GM06990 (cell line): ENCODE data around the gene GNA12.

Experiments
- DNase-seq: peaks from one replicate; pipeline ENCODE4 v3.0.0-alpha.2; 2011; ENCODE audit not compliant: insufficient read length; ENCODE audit errors: extremely low read depth
- H3K27me3 ChIP-seq: replicated peaks from 2 replicates; pipeline ENCODE4 v1.6.0; 2011; ENCODE audit warnings: low read length; ENCODE audit not compliant: control insufficient read depth, insufficient read depth
- H3K36me3 ChIP-seq: 2 replicates; pipeline ENCODE4 v1.5.1; 2011; ENCODE audit warnings: low read length; ENCODE audit not compliant: control insufficient read depth, insufficient read depth
- H3K4me3 ChIP-seq: replicated peaks from 2 replicates; pipeline ENCODE4 v1.5.1; 2011; ENCODE audit warnings: low read depth, mild to moderate bottlenecking, control low read depth, low read length
- CTCF ChIP-seq: IDR thresholded peaks from 2 replicates; pipeline ENCODE4 v1.5.1; 2011; ENCODE audit warnings: low read length, control low read depth, mild to moderate bottlenecking, inconsistent platforms; ENCODE audit not compliant: insufficient read depth, poor library complexity, severe bottlenecking

The GNA12 gene

DNA sequence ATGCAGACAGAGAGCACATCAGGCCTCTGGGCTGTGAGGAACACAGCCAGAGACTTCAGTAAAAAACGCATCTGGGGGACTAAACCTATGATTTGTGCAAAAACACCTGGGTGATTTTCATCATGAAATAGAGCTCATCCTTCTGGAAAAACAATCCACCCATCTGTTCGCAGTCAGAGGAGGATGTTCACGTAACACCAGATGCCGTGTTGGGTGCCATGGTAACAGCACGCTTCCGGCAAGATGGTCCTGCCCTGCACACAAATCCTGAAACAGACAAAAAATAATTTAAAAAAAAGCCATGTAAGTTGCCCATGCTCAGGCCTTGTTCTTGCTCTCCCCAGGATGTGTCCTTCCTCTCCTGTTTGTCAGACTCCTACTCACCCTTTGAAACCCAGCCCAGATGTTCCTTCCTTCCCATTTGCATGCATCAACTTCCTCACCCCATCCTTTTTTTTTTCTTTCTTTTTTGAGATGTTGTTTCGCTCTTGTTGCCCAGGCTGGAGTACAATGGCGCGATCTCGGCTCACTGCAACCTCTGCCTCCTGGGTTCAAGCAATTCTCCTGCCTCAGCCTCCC lies 28.3 kb upstream of the GNA12 start:
- TF ChIP-seq CTCF, result no peak
- no peak for DNase-seq
- no peaks in the 10 kb centered on the region for H3K36me3 ChIP-seq
- H3K4me3 ChIP-seq, result no peak overlapping the region
- no peaks in the 10 kb centered on the region for H3K27me3 ChIP-seq

- no peak for TF ChIP-seq CTCF
- Histone ChIP-seq H3K4me3 (no peak overlapping the region), H3K27me3 (no peaks in the 10 kb centered on the region), H3K36me3 (no peaks in the 10 kb centered on the region)
- DNase-seq, result no peak
These were observed 26.4 kb upstream of the GNA12 start for GRCh38 chr7:2870471-2870931.

DNA sequence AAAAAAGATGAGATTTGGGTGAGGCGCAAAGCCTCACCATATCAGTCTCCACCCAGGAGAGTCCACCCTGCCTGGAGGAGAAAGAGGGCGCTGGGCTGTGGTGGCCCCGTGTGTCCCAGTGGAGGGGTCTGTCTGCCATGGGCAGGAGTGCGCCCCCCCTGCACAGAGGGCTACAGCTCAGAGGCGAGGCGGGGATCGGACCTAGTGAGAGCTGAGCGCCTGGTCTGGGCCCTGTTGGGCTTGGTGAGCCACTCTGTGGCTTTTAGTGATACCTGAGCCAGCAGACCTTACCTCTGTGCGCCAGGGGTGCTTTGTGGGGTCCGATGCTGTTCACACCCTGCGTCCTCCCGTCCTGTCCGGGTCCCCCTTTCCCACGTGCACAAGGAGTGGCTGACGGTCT lies 25.9 kb upstream of the GNA12 start:
- no peak for TF ChIP-seq CTCF
- no peak for DNase-seq
- no peaks in the 10 kb centered on the region for H3K36me3 ChIP-seq
- no peaks in the 10 kb centered on the region for H3K27me3 ChIP-seq
- H3K4me3 ChIP-seq, result no peak overlapping the region

DNA sequence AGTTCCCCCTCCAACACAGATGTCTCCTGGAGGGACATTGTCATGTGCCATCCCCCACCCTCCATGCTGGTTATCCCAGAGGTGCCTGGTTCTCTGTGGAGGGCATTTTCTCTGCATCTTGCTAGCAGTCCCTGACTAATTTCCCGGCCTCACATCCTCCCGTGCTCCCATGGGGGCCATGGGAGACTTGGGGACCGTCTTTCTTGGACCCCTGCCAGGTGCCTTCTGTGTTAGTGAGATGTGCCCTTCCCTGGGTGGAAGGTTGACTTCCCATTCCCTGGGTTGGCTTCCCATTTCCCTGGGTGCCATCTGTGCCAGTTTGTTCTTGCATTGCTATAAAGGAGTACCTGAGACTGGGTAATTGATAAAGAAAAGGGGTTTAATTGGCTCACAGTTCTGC lies 22.5 kb upstream of the GNA12 start:
- no peak for DNase-seq
- H3K4me3 ChIP-seq, result no peak overlapping the region
- no peak for TF ChIP-seq CTCF
- H3K27me3 ChIP-seq, result no peaks in the 10 kb centered on the region
- no peaks in the 10 kb centered on the region for H3K36me3 ChIP-seq

DNA sequence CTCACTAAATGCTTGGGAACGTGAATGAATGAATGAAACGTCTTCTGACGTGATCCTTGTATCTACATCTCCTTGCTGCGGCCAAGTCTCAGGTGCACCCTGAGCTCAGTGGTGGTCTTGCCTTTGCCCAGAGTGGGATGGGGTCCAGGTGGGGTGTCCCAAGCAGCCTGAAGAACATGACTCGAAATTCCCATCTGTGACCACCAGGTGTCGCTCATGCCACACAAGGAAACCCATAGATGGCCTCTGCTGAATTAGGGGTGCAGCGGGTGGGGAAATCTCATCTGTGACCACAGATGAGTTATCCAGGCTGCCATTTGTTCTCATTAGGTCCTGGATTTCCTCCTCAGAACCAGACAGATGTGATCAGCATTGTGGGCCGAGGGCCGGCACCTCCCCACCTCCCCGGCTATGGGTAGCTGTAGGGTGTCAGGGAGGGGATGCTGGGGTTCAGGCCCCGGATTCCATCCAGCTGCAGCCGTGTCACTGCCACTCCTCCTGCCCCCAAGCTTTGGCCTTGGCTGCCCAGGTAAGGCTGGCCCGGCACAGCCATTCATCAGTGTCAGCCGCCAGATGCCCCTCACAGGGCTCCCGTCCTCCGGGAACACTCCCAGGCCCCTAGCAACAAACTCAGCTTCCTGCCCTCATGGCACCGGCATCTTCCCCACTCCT lies 21.0 kb upstream of the GNA12 start:
- Histone ChIP-seq H3K36me3 (no peaks in the 10 kb centered on the region), H3K4me3 (no peak overlapping the region), H3K27me3 (no peaks in the 10 kb centered on the region)
- peak; percentile 57 for DNase-seq
- TF ChIP-seq CTCF, result peak; percentile 83
